ENCODE measurements around the gene NUTF2. TPM values are rescaled to one million over a fixed set of nuclear protein-coding genes. Genes with fewer than 3 reads are reported as not detected.

NUTF2 gene
- total and polyA plus RNA-seq, 2 of the 4 experiments (the other 2 are of a cell fraction), result 42.7 to 361 TPM

DNA sequence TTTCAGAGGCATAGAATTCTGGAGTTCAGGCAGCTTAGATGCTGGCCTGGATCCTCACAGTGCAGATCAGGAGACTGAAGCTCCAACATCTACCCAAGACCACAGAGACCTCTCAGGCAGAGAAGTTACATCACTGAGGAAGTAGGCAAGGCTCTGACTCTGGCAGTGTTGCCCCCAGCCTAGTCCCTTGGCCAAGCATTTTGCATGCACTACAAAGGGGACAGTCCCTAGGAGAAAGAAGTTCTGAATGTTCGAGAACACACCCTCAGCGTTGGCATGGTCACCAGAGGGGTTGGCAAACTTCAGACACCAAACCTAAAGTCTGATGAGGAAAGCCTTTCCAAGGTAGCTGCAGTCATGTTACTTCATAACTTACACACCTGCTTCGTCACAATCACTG lies 42.8 kb upstream of the NUTF2 start:
- POLR2A ChIA-PET (ENCODE audit: unreplicated experiment), result no interaction called here
- CTCF ChIA-PET, result interaction anchor here (0.7 to 1.5 kb wide), 2 partner anchors 12 to 16 kb away, joined by 4 to 6 read pairs; no protein-coding TSS in a partner anchor

More for the DNA sequence above, 42.8 kb upstream of the NUTF2 start:
- intact Hi-C loops (cut with micrococcal nuclease) (loop anchor here (10.0 kb wide), 1 partner anchor 279 kb away; the partner anchor contains the start of gene RIPOR1), dilution Hi-C loops (cut with HindIII; ENCODE audit: low sequenced_read_pairs, unreplicated experiment) (no loop called here), in situ Hi-C loops (cut with MboI; ENCODE audit: low sequenced_read_pairs) (no loop called here)
- no peaks in the 10 kb centered on the region for H3K27me3 ChIP-seq (ENCODE audit: control insufficient read depth, insufficient read depth, low read length)
- H3K56ac ChIP-seq (ENCODE audit: extremely low read depth, insufficient read depth, low read length), result no peak overlapping the region
- no CpG with 5 or more reads among the region's 3 CpGs for WGBS, 2 experiments (ENCODE audit: extremely low coverage in 2 of 2, insufficient read length in 1 of 2)
- H3K9me3 ChIP-seq (ENCODE audit: control insufficient read depth, insufficient read depth, low read length), result no peaks in the 10 kb centered on the region
- TF ChIP-seq USF2 (IDR thresholded peaks at IDR 0.05; ENCODE audit: low read depth, low read length), result no peak
- no peak overlapping the region for H3K14ac ChIP-seq (replicated peaks; ENCODE audit: low read depth, low read length)
- H2AK5ac ChIP-seq (ENCODE audit: low read depth, low read length), result no peak overlapping the region
- H3K4me2 ChIP-seq (ENCODE audit: low read depth, low read length), result no peak overlapping the region
- H4K91ac ChIP-seq (ENCODE audit: insufficient read depth, low read depth, low read length), result no peak overlapping the region
- DNase-seq (no peak), ATAC-seq (ENCODE audit: low read depth) (no peak)
- peaks cover 20% of the 10 kb centered on the region; the same call in 1 of the 2 replicates for H4K20me1 ChIP-seq (ENCODE audit: insufficient read depth, low read length)
- no peak overlapping the region for H3K4me3 ChIP-seq (ENCODE audit: insufficient read depth, low read depth, low read length)
- no peak overlapping the region for H4K8ac ChIP-seq (ENCODE audit: low read depth in 2 of 2, low read length in 2 of 2)
- peaks cover 11% of the 10 kb centered on the region for H3K36me3 ChIP-seq (ENCODE audit: control insufficient read depth, insufficient read depth, low read length)
- BruUV-seq (replicated peaks), result TSS peak; percentile 37
- no peak overlapping the region for H2AK9ac ChIP-seq (replicated peaks; ENCODE audit: low read depth, low read length, poor library complexity)
- peaks cover 24 to 69% of the 10 kb centered on the region in 2 experiments for H3K79me1 ChIP-seq (ENCODE audit: low read depth in 1 of 2, low read length in 2 of 2)
- no peak overlapping the region for H3K9ac ChIP-seq (ENCODE audit: low read depth, low read length)
- no peak overlapping the region for H2BK15ac ChIP-seq (ENCODE audit: low read depth, low read length)
- no peak overlapping the region for H3K18ac ChIP-seq (ENCODE audit: low read depth, low read length)
- no peak overlapping the region for H2BK5ac ChIP-seq (ENCODE audit: low read depth, low read length, poor library complexity, severe bottlenecking)
- H3K27ac ChIP-seq (ENCODE audit: insufficient read depth, low read length), result no peak overlapping the region
- H2BK20ac ChIP-seq (ENCODE audit: low read depth, low read length), result no peak overlapping the region
- H3K23ac ChIP-seq (ENCODE audit: low read depth, low read length), result no peak overlapping the region
- peaks cover 6% of the 10 kb centered on the region for H3K4me1 ChIP-seq (ENCODE audit: control insufficient read depth, insufficient read depth, low read length)
- no peak overlapping the region for H4K5ac ChIP-seq (ENCODE audit: low read depth, low read length)
- peaks cover 18% of the 10 kb centered on the region for H3K9me1 ChIP-seq (ENCODE audit: insufficient read depth, low read length)
- no peak overlapping the region for H2BK120ac ChIP-seq (ENCODE audit: low read depth, low read length)
- no peak overlapping the region for H2AFZ ChIP-seq (replicated peaks; ENCODE audit: low read length, poor library complexity)
- H3K4ac ChIP-seq (ENCODE audit: low read depth, low read length), result no peak overlapping the region
